Transverse colon (tissue), 4 donors: Measurements from ENCODE around the gene HDAC8.

Experiments used
- POLR2AphosphoS5 ChIP-seq, 3 donors: sonication (generic); formaldehyde crosslinking; IDR thresholded peaks; one replicate each; pipeline ENCODE4 v1.6.1; 2016; ENCODE audit warnings: antibody characterized with exemption in 3 of 3
- TF ChIP-seq, protein P1 (sequence below), 5 experiments: fragments of 200-600 bp in 3 of 5; fragments of 450-650 bp in 2 of 5; sonication (generic) in 3 of 5; IDR thresholded peaks; 1 replicate in 2 of 5; 2 replicates in 3 of 5; pipeline ENCODE4 v1.5.1; 2016 to 2017; ENCODE audit warnings: antibody characterized with exemption in 5 of 5, inconsistent platforms in 3 of 5, mild to moderate bottlenecking in 2 of 5, moderate library complexity in 1 of 5

DNA sequence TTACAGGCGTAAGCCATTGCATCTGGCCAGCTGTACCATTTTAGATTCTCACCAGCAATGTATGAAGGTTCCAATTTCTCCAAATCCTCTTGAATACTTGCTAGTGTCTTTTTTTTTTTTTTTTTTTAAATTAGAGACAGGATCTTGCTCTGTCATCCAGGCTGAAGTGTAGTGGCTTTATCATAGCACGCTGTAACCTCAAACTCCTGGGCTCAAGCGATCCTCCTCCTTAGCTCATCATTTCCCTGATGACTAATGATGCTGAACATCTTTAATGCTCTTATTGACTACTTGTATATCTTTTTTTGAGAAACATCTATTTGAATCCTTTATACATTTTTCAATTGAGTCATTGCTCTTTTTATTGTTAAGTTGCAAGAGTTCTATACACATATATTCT is 40.3 kb downstream of the HDAC8 start:
- no peak for TF ChIP-seq POLR2AphosphoS5 (IDR thresholded peaks at IDR 0.05)
- TF ChIP-seq, protein P1, sequence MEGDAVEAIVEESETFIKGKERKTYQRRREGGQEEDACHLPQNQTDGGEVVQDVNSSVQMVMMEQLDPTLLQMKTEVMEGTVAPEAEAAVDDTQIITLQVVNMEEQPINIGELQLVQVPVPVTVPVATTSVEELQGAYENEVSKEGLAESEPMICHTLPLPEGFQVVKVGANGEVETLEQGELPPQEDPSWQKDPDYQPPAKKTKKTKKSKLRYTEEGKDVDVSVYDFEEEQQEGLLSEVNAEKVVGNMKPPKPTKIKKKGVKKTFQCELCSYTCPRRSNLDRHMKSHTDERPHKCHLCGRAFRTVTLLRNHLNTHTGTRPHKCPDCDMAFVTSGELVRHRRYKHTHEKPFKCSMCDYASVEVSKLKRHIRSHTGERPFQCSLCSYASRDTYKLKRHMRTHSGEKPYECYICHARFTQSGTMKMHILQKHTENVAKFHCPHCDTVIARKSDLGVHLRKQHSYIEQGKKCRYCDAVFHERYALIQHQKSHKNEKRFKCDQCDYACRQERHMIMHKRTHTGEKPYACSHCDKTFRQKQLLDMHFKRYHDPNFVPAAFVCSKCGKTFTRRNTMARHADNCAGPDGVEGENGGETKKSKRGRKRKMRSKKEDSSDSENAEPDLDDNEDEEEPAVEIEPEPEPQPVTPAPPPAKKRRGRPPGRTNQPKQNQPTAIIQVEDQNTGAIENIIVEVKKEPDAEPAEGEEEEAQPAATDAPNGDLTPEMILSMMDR (IDR thresholded peaks at IDR 0.05): no peak
